ENCODE measurements around the gene F9. TPM values are rescaled to one million over a fixed set of nuclear protein-coding genes. Genes with fewer than 3 reads are reported as not detected.
"Not testable (repeated sequence)": the region's sequence is repeated elsewhere in the genome, so short reads cannot be mapped to it uniquely, and the experiment has no call there.

F9 gene
- total RNA-seq, 1 experiment from 2014 or later: not detected

- peaks cover 13% of the 10 kb centered on the region for H3K9me3 Mint-ChIP-seq (ENCODE audit: unreplicated experiment)
- no peaks in the 10 kb centered on the region for H3K4me1 Mint-ChIP-seq (ENCODE audit: low read depth, unreplicated experiment)
- no peak overlapping the region for H3K4me3 Mint-ChIP-seq (ENCODE audit: unreplicated experiment)
- CTCF ChIA-PET: no interaction called here
- DNase-seq: no peak
- Histone ChIP-seq H3K4me1 (no peaks in the 10 kb centered on the region), H3K36me3 (ENCODE audit: control insufficient read depth, insufficient read depth, low read length) (no peaks in the 10 kb centered on the region), H3K4me3 (ENCODE audit: low read depth, low read length) (no peak overlapping the region), H3K9me3 (no peaks in the 10 kb centered on the region), H3K27me3 (replicated peaks; ENCODE audit: control insufficient read depth, insufficient read depth, low read length) (no peaks in the 10 kb centered on the region)
- no peak for TF ChIP-seq CTCF (IDR thresholded peaks at IDR 0.05; ENCODE audit: insufficient read depth in 1 of 2, low read depth in 1 of 2, low read length in 1 of 2, severe bottlenecking in 1 of 2, unreplicated experiment in 1 of 2)
- H3K27ac Mint-ChIP-seq (ENCODE audit: unreplicated experiment): no peak overlapping the region
- no peaks in the 10 kb centered on the region for H3K36me3 Mint-ChIP-seq (ENCODE audit: insufficient read depth, unreplicated experiment)
- intact Hi-C loops (cut with micrococcal nuclease; ENCODE audit: unreplicated experiment): no loop called here
- BruUV-seq (replicated peaks): no TSS peak
- H3K27me3 Mint-ChIP-seq (ENCODE audit: insufficient read depth, unreplicated experiment): no peaks in the 10 kb centered on the region
- POLR2A ChIA-PET: no interaction called here
Measured at GRCh38 chrX:139518475-139518874, 12.1 kb upstream of the F9 start.

GRCh38 chrX:139528829-139529228 is 1.7 kb upstream of the F9 start:
- DNase-seq; H3K27ac Mint-ChIP-seq (ENCODE audit: unreplicated experiment); H3K9me3 ChIP-seq; H3K4me1 Mint-ChIP-seq (ENCODE audit: low read depth, unreplicated experiment); H3K4me3 Mint-ChIP-seq (ENCODE audit: unreplicated experiment); H3K4me1 ChIP-seq; H3K27me3 ChIP-seq (replicated peaks; ENCODE audit: control insufficient read depth, insufficient read depth, low read length); H3K9me3 Mint-ChIP-seq (ENCODE audit: unreplicated experiment); H3K36me3 Mint-ChIP-seq (ENCODE audit: insufficient read depth, unreplicated experiment); BruUV-seq (replicated peaks); H3K27me3 Mint-ChIP-seq (ENCODE audit: insufficient read depth, unreplicated experiment); intact Hi-C loops (cut with micrococcal nuclease; ENCODE audit: unreplicated experiment); POLR2A ChIA-PET; H3K36me3 ChIP-seq (ENCODE audit: control insufficient read depth, insufficient read depth, low read length); H3K4me3 ChIP-seq (ENCODE audit: low read depth, low read length); CTCF ChIA-PET: not testable (repeated sequence)

GRCh38 chrX:139532834-139533233 is 2.3 kb downstream of the F9 start:
- Mint-ChIP-seq H3K27ac (ENCODE audit: unreplicated experiment) (peak overlapping the region; percentile 13), H3K27me3 (ENCODE audit: insufficient read depth, unreplicated experiment) (peaks cover 4% of the 10 kb centered on the region), H3K4me3 (ENCODE audit: unreplicated experiment) (no peak overlapping the region), H3K36me3 (ENCODE audit: insufficient read depth, unreplicated experiment) (no peaks in the 10 kb centered on the region), H3K4me1 (ENCODE audit: low read depth, unreplicated experiment) (no peaks in the 10 kb centered on the region), H3K9me3 (ENCODE audit: unreplicated experiment) (no peaks in the 10 kb centered on the region)
- intact Hi-C loops (cut with micrococcal nuclease; ENCODE audit: unreplicated experiment): no loop called here
- CTCF ChIA-PET: no interaction called here
- no peak for TF ChIP-seq CTCF (IDR thresholded peaks at IDR 0.05; ENCODE audit: insufficient read depth in 1 of 2, low read depth in 1 of 2, low read length in 1 of 2, severe bottlenecking in 1 of 2, unreplicated experiment in 1 of 2)
- Histone ChIP-seq H3K36me3 (ENCODE audit: control insufficient read depth, insufficient read depth, low read length) (no peaks in the 10 kb centered on the region), H3K27me3 (replicated peaks; ENCODE audit: control insufficient read depth, insufficient read depth, low read length) (no peaks in the 10 kb centered on the region), H3K9me3 (no peaks in the 10 kb centered on the region), H3K4me1 (no peaks in the 10 kb centered on the region), H3K4me3 (ENCODE audit: low read depth, low read length) (no peak overlapping the region)
- no TSS peak for BruUV-seq (replicated peaks)
- POLR2A ChIA-PET: no interaction called here
- no peak for DNase-seq

- TF ChIP-seq CTCF (IDR thresholded peaks at IDR 0.05; ENCODE audit: insufficient read depth in 1 of 2, low read depth in 1 of 2, low read length in 1 of 2, severe bottlenecking in 1 of 2, unreplicated experiment in 1 of 2): no peak
- no peaks in the 10 kb centered on the region for H3K27me3 ChIP-seq (replicated peaks; ENCODE audit: control insufficient read depth, insufficient read depth, low read length)
- POLR2A ChIA-PET: no interaction called here
- Mint-ChIP-seq H3K27me3 (ENCODE audit: insufficient read depth, unreplicated experiment) (peaks cover 4% of the 10 kb centered on the region), H3K4me1 (ENCODE audit: low read depth, unreplicated experiment) (no peaks in the 10 kb centered on the region), H3K36me3 (ENCODE audit: insufficient read depth, unreplicated experiment) (no peaks in the 10 kb centered on the region), H3K27ac (ENCODE audit: unreplicated experiment) (no peak overlapping the region), H3K4me3 (ENCODE audit: unreplicated experiment) (no peak overlapping the region), H3K9me3 (ENCODE audit: unreplicated experiment) (no peaks in the 10 kb centered on the region)
- CTCF ChIA-PET: no interaction called here
- no peak overlapping the region for H3K4me3 ChIP-seq (ENCODE audit: low read depth, low read length)
- BruUV-seq (replicated peaks): no TSS peak
- no peaks in the 10 kb centered on the region for H3K9me3 ChIP-seq
- H3K4me1 ChIP-seq: no peaks in the 10 kb centered on the region
- no peaks in the 10 kb centered on the region for H3K36me3 ChIP-seq (ENCODE audit: control insufficient read depth, insufficient read depth, low read length)
- no peak for DNase-seq
- intact Hi-C loops (cut with micrococcal nuclease; ENCODE audit: unreplicated experiment): no loop called here
Measured at GRCh38 chrX:139533444-139533843, 2.9 kb downstream of the F9 start.
